Body of pancreas (tissue), 4 donors: ENCODE results near the gene FOXP1. TPM values are rescaled to one million over a fixed set of nuclear protein-coding genes. Genes with fewer than 3 reads are reported as not detected.

Source experiments
- ATAC-seq: fragments of 150-250 bp; one replicate; pipeline ENCODE4 v1.9.1; 2016
- DNase-seq, 4 donors: peaks; one replicate each; pipeline ENCODE4 v3.0.0-alpha.2; 2019
- H3K27ac ChIP-seq, 4 donors: fragments of 200-600 bp; sonication (generic); 1 replicate in 3 of 4; 2 replicates in 1 of 4; pipeline versions ENCODE4 v1.5.1 to v1.6.1; 2016 to 2019; ENCODE audit warnings: mild to moderate bottlenecking in 1 of 4, mixed read lengths in 1 of 4, moderate library complexity in 1 of 4
- H3K27me3 ChIP-seq, 2 donors: fragments of 200-600 bp; sonication (generic); one replicate each; pipeline ENCODE4 v1.6.0; 2016; ENCODE audit warnings: mild to moderate bottlenecking in 1 of 2
- H3K36me3 ChIP-seq, 2 donors: fragments of 200-600 bp; sonication (generic); replicated peaks in 1 of 2; 2 replicates each; pipeline ENCODE4 v1.5.1; 2016; ENCODE audit warnings: low read depth in 2 of 2; ENCODE audit not compliant: insufficient read depth in 1 of 2
- H3K4me1 ChIP-seq: fragments of 200-600 bp; sonication (generic); one replicate; pipeline ENCODE4 v1.6.0; 2016
- H3K4me3 ChIP-seq, 2 donors: fragments of 200-600 bp; sonication (generic); 1 replicate in 1 of 2; 2 replicates in 1 of 2; pipeline ENCODE4 v1.5.1; 2016 to 2019
- H3K9me3 ChIP-seq, 3 donors: fragments of 200-600 bp; sonication (generic); 1 replicate in 2 of 3; 2 replicates in 1 of 3; pipeline ENCODE4 v1.5.1; 2016
- POLR2A ChIP-seq, 3 donors: fragments of 450-650 bp; IDR thresholded peaks; one replicate each; pipeline ENCODE4 v1.6.1; 2016; ENCODE audit warnings: antibody characterized with exemption in 3 of 3, mild to moderate bottlenecking in 2 of 3
- WGBS, 2 donors: methylation state at CpG; one replicate each; pipeline ENCODE4 v1.1.5; 2017; 5-methylcytosine and 5-hydroxymethylcytosine counted together
- intact Hi-C: fragments of 100-400 bp; cut with DNase I; formaldehyde crosslinking; loops from one replicate; pipeline ENCODE4 v1.15.1; 2023
- total RNA-seq, 2 donors: library from RNA; depleted of rRNA; stranded (reverse); fragments of >200 nt; gene quantifications; one replicate each; pipeline ENCODE4 v1.1.0, GENCODE V29; 2016
- TF ChIP-seq, protein P1 (sequence below), 7 experiments: fragments of 450-650 bp in 4 of 7; fragments of 200-600 bp in 3 of 7; sonication (generic) in 3 of 7; IDR thresholded peaks; one replicate each; pipeline ENCODE4 v1.5.1; 2016 to 2019; ENCODE audit warnings: antibody characterized with exemption in 7 of 7

The FOXP1 gene
- total RNA-seq, 2 donors from 2014 or later, result 85.7 to 86.1 TPM

DNA sequence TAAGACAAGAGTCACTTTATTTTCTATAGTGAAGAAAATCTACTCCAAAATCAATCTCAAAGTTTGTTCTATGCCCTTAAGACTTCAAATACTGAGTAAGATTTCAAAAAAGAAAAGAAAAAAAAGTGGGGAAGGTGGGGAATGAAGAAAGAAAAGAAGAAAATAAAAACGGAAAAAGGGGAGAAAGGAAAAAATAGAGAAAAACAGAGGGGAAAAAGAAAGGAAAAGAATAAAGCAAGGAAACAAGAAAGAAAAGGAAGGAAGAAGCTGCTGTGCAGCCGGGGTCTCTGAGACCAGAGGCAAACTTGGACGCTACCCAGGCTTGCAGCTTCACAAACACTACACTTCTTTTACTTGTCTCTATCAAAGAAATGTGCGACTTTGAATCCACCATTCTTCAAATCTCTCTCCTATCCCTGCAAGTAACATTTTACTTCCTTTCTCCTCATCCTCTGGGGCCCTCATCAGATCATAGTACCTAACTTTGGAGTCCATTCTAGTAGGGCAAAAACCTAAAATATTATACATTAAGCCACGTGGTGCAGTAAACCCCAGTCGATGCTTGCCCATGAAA is 279.8 kb downstream of the FOXP1 start:
- DNase-seq, result no peak
- no peak overlapping the region for H3K4me3 ChIP-seq
- intact Hi-C loops, result no loop called here
- WGBS, 2 donors, result 58 to 66% methylated on average over 6 of the region's 6 CpGs
- no peaks in the 10 kb centered on the region for H3K9me3 ChIP-seq
- H3K4me1 ChIP-seq, result peaks cover 33% of the 10 kb centered on the region
- no peak for TF ChIP-seq POLR2A (IDR thresholded peaks at IDR 0.05)
- TF ChIP-seq, protein P1, sequence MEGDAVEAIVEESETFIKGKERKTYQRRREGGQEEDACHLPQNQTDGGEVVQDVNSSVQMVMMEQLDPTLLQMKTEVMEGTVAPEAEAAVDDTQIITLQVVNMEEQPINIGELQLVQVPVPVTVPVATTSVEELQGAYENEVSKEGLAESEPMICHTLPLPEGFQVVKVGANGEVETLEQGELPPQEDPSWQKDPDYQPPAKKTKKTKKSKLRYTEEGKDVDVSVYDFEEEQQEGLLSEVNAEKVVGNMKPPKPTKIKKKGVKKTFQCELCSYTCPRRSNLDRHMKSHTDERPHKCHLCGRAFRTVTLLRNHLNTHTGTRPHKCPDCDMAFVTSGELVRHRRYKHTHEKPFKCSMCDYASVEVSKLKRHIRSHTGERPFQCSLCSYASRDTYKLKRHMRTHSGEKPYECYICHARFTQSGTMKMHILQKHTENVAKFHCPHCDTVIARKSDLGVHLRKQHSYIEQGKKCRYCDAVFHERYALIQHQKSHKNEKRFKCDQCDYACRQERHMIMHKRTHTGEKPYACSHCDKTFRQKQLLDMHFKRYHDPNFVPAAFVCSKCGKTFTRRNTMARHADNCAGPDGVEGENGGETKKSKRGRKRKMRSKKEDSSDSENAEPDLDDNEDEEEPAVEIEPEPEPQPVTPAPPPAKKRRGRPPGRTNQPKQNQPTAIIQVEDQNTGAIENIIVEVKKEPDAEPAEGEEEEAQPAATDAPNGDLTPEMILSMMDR (IDR thresholded peaks at IDR 0.05), result no peak
- no peak for ATAC-seq
- H3K27me3 ChIP-seq, result no peaks in the 10 kb centered on the region
- H3K36me3 ChIP-seq, result no peaks in the 10 kb centered on the region
- no peak overlapping the region for H3K27ac ChIP-seq

DNA sequence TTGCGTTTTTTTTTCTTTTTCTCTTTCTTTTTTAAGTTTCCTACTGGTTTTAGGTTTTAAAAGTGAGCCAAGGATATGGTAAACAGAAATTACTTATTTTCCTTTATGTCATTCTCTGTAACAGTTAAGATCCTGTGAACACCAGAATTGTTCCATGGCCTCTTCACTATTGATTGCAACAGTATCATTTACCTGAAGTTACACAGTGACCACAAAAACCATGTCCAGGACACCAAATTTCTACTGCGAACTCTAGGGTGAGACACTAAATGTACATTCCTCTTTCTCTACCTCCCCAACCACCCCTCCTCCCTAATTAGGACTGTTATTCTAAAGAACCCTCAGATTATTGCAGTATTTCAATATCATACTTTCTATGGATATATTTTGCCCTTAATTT is 280.9 kb downstream of the FOXP1 start:
- no peak overlapping the region for H3K27ac ChIP-seq
- TF ChIP-seq, protein P1 (IDR thresholded peaks at IDR 0.05), result no peak
- no peak for TF ChIP-seq POLR2A (IDR thresholded peaks at IDR 0.05)
- no peaks in the 10 kb centered on the region for H3K27me3 ChIP-seq
- H3K4me1 ChIP-seq, result peaks cover 33% of the 10 kb centered on the region
- no peaks in the 10 kb centered on the region for H3K36me3 ChIP-seq
- WGBS, 2 donors, result 67 to 78% methylated on average over 2 of the region's 2 CpGs
- intact Hi-C loops, result no loop called here
- ATAC-seq, result no peak
- H3K9me3 ChIP-seq, result no peaks in the 10 kb centered on the region
- no peak for DNase-seq
- no peak overlapping the region for H3K4me3 ChIP-seq

DNA sequence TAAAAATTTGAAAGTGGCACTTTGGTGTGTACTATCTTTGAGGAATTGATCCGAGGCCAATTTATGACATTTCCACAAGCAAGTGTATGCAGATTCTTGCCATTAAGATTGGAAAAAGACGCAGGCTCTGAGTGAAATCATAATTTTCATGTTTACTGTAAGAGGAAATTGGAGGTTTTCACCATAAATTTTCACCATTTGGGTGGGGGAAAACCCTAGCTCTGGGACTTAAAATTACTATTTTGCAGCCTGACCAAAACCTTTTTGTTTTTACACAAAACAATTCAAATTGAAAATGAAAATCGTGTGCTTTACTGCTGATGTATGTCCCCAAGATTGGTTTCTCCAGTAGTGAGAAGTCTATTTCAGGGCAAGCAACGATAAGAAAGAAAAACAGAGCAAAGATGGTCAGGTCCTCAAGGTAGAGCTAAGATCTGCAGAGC is 282.6 kb downstream of the FOXP1 start:
- Histone ChIP-seq H3K4me3 (no peak overlapping the region), H3K36me3 (no peaks in the 10 kb centered on the region), H3K9me3 (no peaks in the 10 kb centered on the region), H3K27me3 (no peaks in the 10 kb centered on the region), H3K27ac (no peak overlapping the region), H3K4me1 (peaks cover 30% of the 10 kb centered on the region)
- TF ChIP-seq, protein P1 (IDR thresholded peaks at IDR 0.05), result no peak
- no peak for TF ChIP-seq POLR2A (IDR thresholded peaks at IDR 0.05)
- intact Hi-C loops, result no loop called here
- 68 to 81% methylated on average over 4 of the region's 4 CpGs for WGBS, 2 donors
- no peak for DNase-seq
- ATAC-seq, result no peak

DNA sequence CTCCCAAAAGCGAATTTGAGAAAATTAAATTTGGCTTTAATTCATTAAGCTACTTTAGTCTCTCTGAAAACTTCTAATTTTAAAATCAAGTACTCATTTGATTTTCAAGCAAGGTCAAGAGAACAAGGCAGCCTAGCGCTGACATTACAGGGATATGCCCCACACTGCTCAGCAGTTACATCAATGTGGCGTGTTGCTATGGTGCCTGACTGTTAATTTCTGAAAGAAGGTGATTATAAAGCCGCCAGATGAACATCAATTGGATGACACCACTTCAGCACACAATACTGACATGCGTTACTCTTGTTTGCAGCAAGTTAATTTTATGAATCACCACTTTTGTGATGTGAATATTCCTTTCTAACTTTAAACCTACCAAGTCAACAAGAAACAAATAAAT is 284.4 kb downstream of the FOXP1 start:
- TF ChIP-seq, protein P1 (IDR thresholded peaks at IDR 0.05), result no peak
- no peak for TF ChIP-seq POLR2A (IDR thresholded peaks at IDR 0.05)
- Histone ChIP-seq H3K4me3 (no peak overlapping the region), H3K36me3 (no peaks in the 10 kb centered on the region), H3K9me3 (no peaks in the 10 kb centered on the region), H3K4me1 (peaks cover 18% of the 10 kb centered on the region), H3K27ac (no peak overlapping the region), H3K27me3 (no peaks in the 10 kb centered on the region)
- DNase-seq (no peak), ATAC-seq (no peak)
- intact Hi-C loops, result no loop called here
- 95% methylated on average over 5 of the region's 5 CpGs for WGBS, 2 donors

DNA sequence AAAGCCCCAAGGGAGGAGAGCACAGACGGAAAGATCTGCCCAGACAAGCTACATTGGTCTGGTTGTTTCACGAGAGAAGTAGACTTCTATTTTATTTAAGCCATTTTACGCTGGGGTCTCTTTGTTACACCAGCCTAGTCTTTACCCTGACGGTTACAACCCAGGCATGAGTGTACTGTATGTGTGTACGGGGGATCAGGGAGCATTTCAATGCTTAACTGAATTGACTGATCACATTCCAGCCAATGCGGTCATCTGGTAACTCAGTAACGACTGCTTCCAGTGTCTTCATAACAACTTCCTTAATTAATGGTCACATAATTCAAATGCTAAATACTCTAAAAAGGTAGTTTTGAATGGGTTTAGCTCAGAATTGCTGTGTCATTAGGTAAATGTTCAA is 288.6 kb downstream of the FOXP1 start:
- DNase-seq, result no peak
- TF ChIP-seq, protein P1 (IDR thresholded peaks at IDR 0.05), result no peak
- TF ChIP-seq POLR2A (IDR thresholded peaks at IDR 0.05), result no peak
- no peaks in the 10 kb centered on the region for H3K9me3 ChIP-seq
- H3K27me3 ChIP-seq, result no peaks in the 10 kb centered on the region
- no peak for ATAC-seq
- H3K27ac ChIP-seq, result no peak overlapping the region
- intact Hi-C loops, result no loop called here
- H3K4me1 ChIP-seq, result no peaks in the 10 kb centered on the region
- WGBS, 2 donors, result 81 to 85% methylated on average over 7 of the region's 7 CpGs
- H3K4me3 ChIP-seq, result no peak overlapping the region
- H3K36me3 ChIP-seq, result no peaks in the 10 kb centered on the region
